SK-N-MC (cell line): Measurements from ENCODE around the gene RGS21.

Source experiments
- DNase-seq: peaks from one replicate; pipeline ENCODE4 v3.0.0-alpha.2; 2011; ENCODE audit warnings: low read depth, low spot score
- H3K27ac ChIP-seq: fragments of 200-600 bp; sonication (generic); 2 replicates; pipeline ENCODE4 v1.5.1; 2016; ENCODE audit warnings: mixed run types
- H3K36me3 ChIP-seq: fragments of 200-600 bp; sonication (generic); 2 replicates; pipeline ENCODE4 v1.6.1; 2017; ENCODE audit warnings: antibody characterized with exemption, low read length, mixed read lengths; ENCODE audit not compliant: insufficient read depth
- H3K4me3 ChIP-seq: fragments of 200-600 bp; sonication (generic); 2 replicates; pipeline ENCODE4 v1.5.1; 2016
- H3K9ac ChIP-seq: fragments of 200-600 bp; sonication (generic); 2 replicates; pipeline ENCODE4 v1.8.0; 2017; ENCODE audit warnings: mixed run types, mixed read lengths; ENCODE audit not compliant: insufficient read length
- H3K9me3 ChIP-seq: fragments of 200-600 bp; sonication (generic); 2 replicates; pipeline ENCODE4 v1.6.1; 2017; ENCODE audit warnings: low read depth, mild to moderate bottlenecking, antibody characterized with exemption, low read length, moderate library complexity, mixed read lengths
- EZH2 ChIP-seq: fragments of 200-600 bp; sonication (generic); IDR thresholded peaks from one replicate; pipeline ENCODE4 v1.6.1; 2017; ENCODE audit warnings: antibody characterized with exemption
- FOXP2 ChIP-seq: optimal IDR thresholded peaks from 2 replicates; pipeline ENCODE3; 2011; ENCODE audit warnings: mild to moderate bottlenecking, moderate library complexity; ENCODE audit not compliant: insufficient read depth; ENCODE audit errors: extremely low read length, control extremely low read depth
- POLR2AphosphoS5 ChIP-seq: IDR thresholded peaks from 2 replicates; pipeline ENCODE4 v1.6.1; 2012; ENCODE audit warnings: mild to moderate bottlenecking, low read depth, low read length, borderline replicate concordance

RGS21 gene

GRCh38 chr1:192311281-192311680 is 5.5 kb upstream of the RGS21 start:
- no peak overlapping the region for H3K9ac ChIP-seq
- H3K27ac ChIP-seq, result peak overlapping the region; percentile 57
- H3K9me3 ChIP-seq, result no peaks in the 10 kb centered on the region
- DNase-seq, result peak; percentile 59
- TF ChIP-seq FOXP2 (no peak), POLR2AphosphoS5 (no peak), EZH2 (no peak)
- no peak overlapping the region for H3K4me3 ChIP-seq
- H3K36me3 ChIP-seq, result no peaks in the 10 kb centered on the region

- no peak overlapping the region for H3K9ac ChIP-seq
- H3K9me3 ChIP-seq, result no peaks in the 10 kb centered on the region
- no peak for DNase-seq
- H3K27ac ChIP-seq, result no peak overlapping the region
- H3K4me3 ChIP-seq, result no peak overlapping the region
- TF ChIP-seq EZH2, result no peak
- no peak for TF ChIP-seq POLR2AphosphoS5
- no peak for TF ChIP-seq FOXP2
- no peaks in the 10 kb centered on the region for H3K36me3 ChIP-seq
These were observed 11.2 kb downstream of the RGS21 start for GRCh38 chr1:192327997-192328396.

GRCh38 chr1:192342842-192343241 is 26.1 kb downstream of the RGS21 start:
- Histone ChIP-seq H3K27ac (peak overlapping the region; percentile 69), H3K9ac (no peak overlapping the region), H3K4me3 (peak overlapping the region; percentile 62), H3K9me3 (no peaks in the 10 kb centered on the region), H3K36me3 (no peaks in the 10 kb centered on the region)
- no peak for DNase-seq
- TF ChIP-seq FOXP2 (no peak), EZH2 (no peak), POLR2AphosphoS5 (no peak)

GRCh38 chr1:192343344-192343743 is 26.6 kb downstream of the RGS21 start:
- H3K4me3 ChIP-seq, result peak overlapping the region; percentile 62
- no peaks in the 10 kb centered on the region for H3K36me3 ChIP-seq
- DNase-seq, result no peak
- peak overlapping the region; percentile 69 for H3K27ac ChIP-seq
- no peaks in the 10 kb centered on the region for H3K9me3 ChIP-seq
- peak overlapping the region; percentile 24 for H3K9ac ChIP-seq
- TF ChIP-seq EZH2 (no peak), FOXP2 (no peak), POLR2AphosphoS5 (no peak)

- TF ChIP-seq FOXP2 (no peak), POLR2AphosphoS5 (no peak), EZH2 (no peak)
- no peak for DNase-seq
- Histone ChIP-seq H3K27ac (no peak overlapping the region), H3K9ac (no peak overlapping the region), H3K9me3 (no peaks in the 10 kb centered on the region), H3K36me3 (no peaks in the 10 kb centered on the region), H3K4me3 (no peak overlapping the region)
These were observed 32.5 kb downstream of the RGS21 start for GRCh38 chr1:192349314-192349713.

- Histone ChIP-seq H3K9ac (no peak overlapping the region), H3K36me3 (no peaks in the 10 kb centered on the region), H3K9me3 (no peaks in the 10 kb centered on the region), H3K27ac (no peak overlapping the region), H3K4me3 (no peak overlapping the region)
- DNase-seq, result no peak
- TF ChIP-seq EZH2 (no peak), FOXP2 (no peak), POLR2AphosphoS5 (no peak)
These were observed 33.6 kb downstream of the RGS21 start for GRCh38 chr1:192350356-192350755.

- Histone ChIP-seq H3K4me3 (no peak overlapping the region), H3K27ac (no peak overlapping the region), H3K9ac (no peak overlapping the region), H3K36me3 (no peaks in the 10 kb centered on the region), H3K9me3 (no peaks in the 10 kb centered on the region)
- DNase-seq, result no peak
- TF ChIP-seq EZH2, result no peak
These were observed 34.8 kb downstream of the RGS21 start for GRCh38 chr1:192351550-192351949.

GRCh38 chr1:192357924-192358323 is 41.1 kb downstream of the RGS21 start:
- TF ChIP-seq EZH2, result no peak
- no peak for TF ChIP-seq FOXP2
- TF ChIP-seq POLR2AphosphoS5, result no peak
- Histone ChIP-seq H3K9ac (no peak overlapping the region), H3K27ac (no peak overlapping the region), H3K9me3 (no peaks in the 10 kb centered on the region), H3K36me3 (no peaks in the 10 kb centered on the region), H3K4me3 (no peak overlapping the region)
- no peak for DNase-seq

GRCh38 chr1:192358402-192358801 is 41.6 kb downstream of the RGS21 start:
- Histone ChIP-seq H3K27ac (no peak overlapping the region), H3K4me3 (no peak overlapping the region), H3K9ac (no peak overlapping the region), H3K9me3 (no peaks in the 10 kb centered on the region), H3K36me3 (no peaks in the 10 kb centered on the region)
- DNase-seq, result no peak
- TF ChIP-seq EZH2 (no peak), POLR2AphosphoS5 (no peak), FOXP2 (no peak)
